HFFc6 (cell line): ENCODE data around the gene CFAP91. TPM values are rescaled to one million over a fixed set of nuclear protein-coding genes. Genes with fewer than 3 reads are reported as not detected.
A peak's percentile ranks its signal among the peaks of the same experiment; 100 is the strongest.

Source experiments
- DNase-seq: peaks from one replicate; pipeline ENCODE4 v3.0.0-alpha.2; 2018
- H3K27ac Mint-ChIP-seq: 2 replicates; pipeline ENCODE4 v1.8.0; 2020; ENCODE audit warnings: mild to moderate bottlenecking, mixed read lengths
- H3K27me3 Mint-ChIP-seq: 2 replicates; pipeline ENCODE4 v1.8.0; 2021; ENCODE audit warnings: mild to moderate bottlenecking, moderate library complexity, mixed read lengths; ENCODE audit not compliant: insufficient read depth
- H3K36me3 Mint-ChIP-seq: 2 replicates; pipeline ENCODE4 v1.8.0; 2021; ENCODE audit warnings: low read depth, mixed read lengths
- H3K4me1 Mint-ChIP-seq: 2 replicates; pipeline ENCODE4 v1.8.0; 2020; ENCODE audit warnings: low read depth, mixed read lengths
- H3K4me3 Mint-ChIP-seq: 2 replicates; pipeline ENCODE4 v1.8.0; 2020; ENCODE audit warnings: mild to moderate bottlenecking, moderate library complexity, mixed read lengths
- H3K9me3 Mint-ChIP-seq: 2 replicates; pipeline ENCODE4 v1.8.0; 2020; ENCODE audit warnings: mild to moderate bottlenecking, mixed read lengths
- total RNA-seq, 6 experiments: library from RNA; stranded (reverse); fragmentation: NEBNext Ultra II Directional; extraction: Animal tissue kit (Norgen Biotek cat#: 25700); gene quantifications; 2 replicates in 1 of 6; 3 replicates in 5 of 6; pipeline ENCODE4 v1.2.3, GENCODE V29; 2021
- TF ChIP-seq, protein P1 (sequence below): fragments of 200-600 bp; sonication (generic); IDR thresholded peaks from 2 replicates; pipeline ENCODE4 v1.5.0; 2021; ENCODE audit warnings: antibody characterized with exemption, mild to moderate bottlenecking

The CFAP91 gene
- total RNA-seq, 6 experiments from 2014 or later, result not detected

- H3K27me3 Mint-ChIP-seq, result peaks cover 14% of the 10 kb centered on the region
- H3K9me3 Mint-ChIP-seq, result no peaks in the 10 kb centered on the region
- H3K4me3 Mint-ChIP-seq, result no peak overlapping the region
- no peak overlapping the region for H3K27ac Mint-ChIP-seq
- no peak for DNase-seq
- H3K4me1 Mint-ChIP-seq, result no peaks in the 10 kb centered on the region
- TF ChIP-seq, protein P1, sequence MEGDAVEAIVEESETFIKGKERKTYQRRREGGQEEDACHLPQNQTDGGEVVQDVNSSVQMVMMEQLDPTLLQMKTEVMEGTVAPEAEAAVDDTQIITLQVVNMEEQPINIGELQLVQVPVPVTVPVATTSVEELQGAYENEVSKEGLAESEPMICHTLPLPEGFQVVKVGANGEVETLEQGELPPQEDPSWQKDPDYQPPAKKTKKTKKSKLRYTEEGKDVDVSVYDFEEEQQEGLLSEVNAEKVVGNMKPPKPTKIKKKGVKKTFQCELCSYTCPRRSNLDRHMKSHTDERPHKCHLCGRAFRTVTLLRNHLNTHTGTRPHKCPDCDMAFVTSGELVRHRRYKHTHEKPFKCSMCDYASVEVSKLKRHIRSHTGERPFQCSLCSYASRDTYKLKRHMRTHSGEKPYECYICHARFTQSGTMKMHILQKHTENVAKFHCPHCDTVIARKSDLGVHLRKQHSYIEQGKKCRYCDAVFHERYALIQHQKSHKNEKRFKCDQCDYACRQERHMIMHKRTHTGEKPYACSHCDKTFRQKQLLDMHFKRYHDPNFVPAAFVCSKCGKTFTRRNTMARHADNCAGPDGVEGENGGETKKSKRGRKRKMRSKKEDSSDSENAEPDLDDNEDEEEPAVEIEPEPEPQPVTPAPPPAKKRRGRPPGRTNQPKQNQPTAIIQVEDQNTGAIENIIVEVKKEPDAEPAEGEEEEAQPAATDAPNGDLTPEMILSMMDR, result no peak
- no peaks in the 10 kb centered on the region for H3K36me3 Mint-ChIP-seq
These were observed 20.2 kb downstream of the CFAP91 start for GRCh38 chr3:119723022-119723421.

- no peak overlapping the region for H3K27ac Mint-ChIP-seq
- peaks cover 5% of the 10 kb centered on the region for H3K4me1 Mint-ChIP-seq
- H3K4me3 Mint-ChIP-seq, result no peak overlapping the region
- no peak for DNase-seq
- no peaks in the 10 kb centered on the region for H3K36me3 Mint-ChIP-seq
- peaks cover 12% of the 10 kb centered on the region for H3K27me3 Mint-ChIP-seq
- TF ChIP-seq, protein P1, result no peak
- H3K9me3 Mint-ChIP-seq, result no peaks in the 10 kb centered on the region
These were observed 24.1 kb downstream of the CFAP91 start for GRCh38 chr3:119726909-119727308.

DNA sequence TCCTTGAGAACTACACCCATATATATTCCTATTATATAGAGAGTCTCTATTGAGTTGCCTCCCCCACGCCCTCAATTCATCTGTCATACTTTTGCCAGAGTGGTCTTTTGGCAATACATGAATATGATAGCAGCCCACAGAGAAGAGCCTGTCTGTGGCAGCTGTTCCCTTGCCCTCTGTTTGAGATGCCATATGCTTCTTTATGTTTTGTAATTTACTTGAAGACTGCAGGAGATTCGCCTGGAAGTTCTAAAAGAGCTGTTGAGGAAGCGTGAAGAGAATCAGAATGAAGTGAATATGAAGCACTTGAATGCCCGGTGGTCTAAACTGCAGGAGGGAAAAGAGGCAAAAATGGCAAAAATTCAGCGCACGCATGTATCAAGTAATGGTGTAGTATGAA, 27.2 kb downstream of the CFAP91 start:
- DNase-seq, result no peak
- Mint-ChIP-seq H3K9me3 (no peaks in the 10 kb centered on the region), H3K27me3 (peaks cover 8% of the 10 kb centered on the region)

GRCh38 chr3:119731560-119732343, 28.9 kb downstream of the CFAP91 start:
- H3K27ac Mint-ChIP-seq, result no peak overlapping the region
- peaks cover 13% of the 10 kb centered on the region for H3K4me1 Mint-ChIP-seq
- no peaks in the 10 kb centered on the region for H3K9me3 Mint-ChIP-seq
- peaks cover 4% of the 10 kb centered on the region; the same call in 1 of the 2 replicates for H3K27me3 Mint-ChIP-seq
- no peak overlapping the region for H3K4me3 Mint-ChIP-seq
- DNase-seq, result peak; percentile 20
- H3K36me3 Mint-ChIP-seq, result no peaks in the 10 kb centered on the region
- TF ChIP-seq, protein P1, result no peak

More for the DNA sequence above, 27.2 kb downstream of the CFAP91 start:
- no peaks in the 10 kb centered on the region for H3K36me3 Mint-ChIP-seq
- H3K4me3 Mint-ChIP-seq, result no peak overlapping the region
- TF ChIP-seq, protein P1, result no peak
- H3K4me1 Mint-ChIP-seq, result peaks cover 13% of the 10 kb centered on the region
- H3K27ac Mint-ChIP-seq, result no peak overlapping the region

DNA sequence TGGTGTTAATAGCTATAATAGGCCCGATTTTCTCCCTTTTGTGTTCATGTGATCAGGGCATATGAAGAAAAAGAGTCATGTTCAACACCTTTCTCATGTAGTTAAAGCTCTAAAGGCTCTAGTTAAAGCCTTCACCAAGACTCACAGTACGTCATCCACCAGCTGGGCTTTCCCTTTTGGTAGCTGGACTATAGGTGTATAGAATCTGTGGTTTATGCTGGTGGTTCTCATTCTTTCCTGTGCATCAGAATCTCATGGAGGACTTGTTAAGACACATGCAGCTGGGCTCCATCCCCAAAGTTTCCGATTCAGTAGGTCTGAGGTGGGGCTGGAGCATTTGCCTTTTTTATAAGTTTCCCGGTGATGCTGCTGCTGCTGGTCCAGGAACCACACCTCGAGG, 31.0 kb downstream of the CFAP91 start:
- peaks cover under 1% of the 10 kb centered on the region; the same call in 1 of the 2 replicates for H3K27me3 Mint-ChIP-seq
- no peak overlapping the region for H3K27ac Mint-ChIP-seq
- H3K9me3 Mint-ChIP-seq, result no peaks in the 10 kb centered on the region
- H3K36me3 Mint-ChIP-seq, result no peaks in the 10 kb centered on the region
- no peak for DNase-seq
- peaks cover 22% of the 10 kb centered on the region for H3K4me1 Mint-ChIP-seq
- no peak overlapping the region for H3K4me3 Mint-ChIP-seq
- TF ChIP-seq, protein P1, result no peak
